CD4-positive, alpha-beta T cell treated with Interleukin-10 for 1 hour (primary cell): Measurements from ENCODE around the gene ZMYM3.
A peak's percentile ranks its signal among the peaks of the same experiment; 100 is the strongest.

Experiments
- DNase-seq: peaks from one replicate; pipeline ENCODE4 v3.0.0-alpha.2; 2020

The ZMYM3 gene

GRCh38 chrX:71199252-71200008, 54.5 kb downstream of the ZMYM3 start:
- no peak for DNase-seq

- peak; percentile 27 for DNase-seq
These were observed 55.9 kb downstream of the ZMYM3 start for GRCh38 chrX:71198066-71198465.

- peak; percentile 23 for DNase-seq
These were observed 57.8 kb downstream of the ZMYM3 start for GRCh38 chrX:71195964-71196649.

- DNase-seq: no peak
These were observed 62.7 kb downstream of the ZMYM3 start for GRCh38 chrX:71191248-71191647.
